Activated gamma-delta T cell treated with Interleukin-2 at 50 U/mL for 16 hours (primary cell): ENCODE results near the gene LYZL4.
A peak's percentile ranks its signal among the peaks of the same experiment; 100 is the strongest.

Source experiments
- DNase-seq: peaks from one replicate; pipeline ENCODE4 v3.0.0-alpha.2; 2020

Gene LYZL4

DNA sequence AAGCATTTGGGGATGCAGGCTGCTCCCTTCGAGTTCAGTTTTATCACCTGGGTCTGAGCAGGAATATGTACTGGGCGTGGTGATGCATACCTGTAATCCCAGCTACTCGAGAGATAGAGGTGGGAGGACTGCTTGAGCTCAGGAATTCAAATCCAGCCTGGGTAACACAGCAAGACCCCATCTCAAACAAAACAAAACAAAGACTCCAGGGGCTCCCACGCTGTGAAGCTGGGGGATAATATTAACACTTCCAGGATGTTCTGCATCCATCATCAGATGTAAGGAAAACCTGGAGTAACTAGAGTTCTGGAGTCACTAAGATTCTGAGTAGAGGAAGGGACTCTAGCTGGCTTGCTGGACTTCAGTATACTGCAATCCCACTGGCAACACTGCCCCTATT, 40.6 kb downstream of the LYZL4 start:
- no peak for DNase-seq

- no peak for DNase-seq
These were observed 41.1 kb downstream of the LYZL4 start for GRCh38 chr3:42369304-42369703.

DNA sequence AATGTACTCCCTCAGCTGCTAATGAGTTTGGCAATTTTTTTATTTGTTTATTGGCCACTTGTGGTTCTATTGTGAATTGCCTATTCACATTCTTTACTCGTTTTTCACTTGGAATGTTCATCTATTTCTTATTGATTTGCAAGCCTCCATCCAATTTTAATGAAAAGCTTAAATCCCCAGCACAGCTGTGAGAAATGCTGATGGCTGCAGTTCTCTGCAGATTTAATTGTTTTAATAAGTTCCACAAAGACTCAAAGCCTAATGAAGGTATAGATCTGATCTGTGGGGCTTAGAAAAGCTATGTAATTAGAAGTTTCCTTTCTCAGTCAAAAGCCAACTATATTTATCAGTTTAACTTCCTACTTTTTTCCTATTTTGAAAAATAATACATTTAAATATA, 41.5 kb downstream of the LYZL4 start:
- no peak for DNase-seq

- no peak for DNase-seq
These were observed 42.5 kb downstream of the LYZL4 start for GRCh38 chr3:42367903-42368302.

GRCh38 chr3:42366550-42366949, 43.9 kb downstream of the LYZL4 start:
- no peak for DNase-seq

DNA sequence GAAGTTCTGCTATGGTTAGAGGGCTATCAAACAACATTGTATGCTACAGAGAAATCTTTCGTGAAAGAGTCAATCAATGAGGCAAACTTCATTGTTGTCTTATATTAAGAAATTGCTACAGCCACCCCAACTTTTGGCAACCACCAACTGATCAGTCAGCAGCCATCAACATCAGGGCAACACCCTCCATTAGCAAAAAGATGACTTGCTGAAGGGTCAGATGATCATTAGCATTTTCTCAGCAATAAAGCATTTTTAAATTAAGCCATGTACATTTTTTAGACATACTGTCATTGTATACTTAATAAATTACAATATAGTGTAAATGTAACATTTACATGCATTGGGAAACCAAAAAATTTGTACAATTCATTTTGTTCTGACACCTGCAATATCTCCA, 53.1 kb downstream of the LYZL4 start:
- no peak for DNase-seq

DNA sequence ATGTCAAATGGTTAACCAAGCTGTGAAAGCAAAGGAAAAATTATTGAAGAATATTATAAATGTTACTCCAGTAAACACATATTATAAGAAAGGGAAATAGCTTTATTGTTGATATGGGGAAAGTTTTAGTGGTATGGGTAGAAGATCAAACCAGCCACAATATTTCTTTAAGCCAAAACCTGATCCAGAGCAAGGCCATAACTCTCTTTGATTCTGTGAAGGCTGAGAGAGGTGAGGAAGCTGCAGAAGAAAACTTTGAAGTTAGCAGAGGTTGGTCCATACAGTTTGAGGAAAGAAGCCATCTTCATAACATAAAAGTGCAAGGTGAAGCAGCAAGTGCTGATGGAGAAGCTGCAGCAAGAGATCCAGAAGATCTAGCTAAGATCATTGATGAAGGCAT, 54.8 kb downstream of the LYZL4 start:
- no peak for DNase-seq

- no peak for DNase-seq
These were observed 56.8 kb downstream of the LYZL4 start for GRCh38 chr3:42353631-42354030.

DNA sequence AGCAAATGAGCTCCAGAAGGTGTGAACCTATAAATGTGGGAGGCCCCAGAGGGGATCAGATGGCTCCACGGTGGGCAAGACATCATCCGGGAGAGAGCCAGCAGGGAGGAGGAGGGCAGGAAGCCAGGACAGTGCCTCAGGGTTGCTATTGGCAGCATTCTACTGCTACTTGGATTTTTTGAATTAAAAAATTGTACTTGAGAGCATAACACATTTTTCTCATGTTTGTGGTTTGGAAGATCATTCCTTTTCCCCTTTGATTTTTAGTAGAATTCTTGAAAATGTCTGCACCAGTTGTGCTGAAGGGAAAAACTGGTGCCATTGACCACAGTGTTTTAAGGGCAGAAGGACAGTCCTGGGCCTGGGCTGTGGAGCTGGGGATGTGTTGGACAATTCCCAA, 59.2 kb downstream of the LYZL4 start:
- DNase-seq: no peak

- no peak for DNase-seq
These were observed 60.4 kb downstream of the LYZL4 start for GRCh38 chr3:42349765-42350594.

DNA sequence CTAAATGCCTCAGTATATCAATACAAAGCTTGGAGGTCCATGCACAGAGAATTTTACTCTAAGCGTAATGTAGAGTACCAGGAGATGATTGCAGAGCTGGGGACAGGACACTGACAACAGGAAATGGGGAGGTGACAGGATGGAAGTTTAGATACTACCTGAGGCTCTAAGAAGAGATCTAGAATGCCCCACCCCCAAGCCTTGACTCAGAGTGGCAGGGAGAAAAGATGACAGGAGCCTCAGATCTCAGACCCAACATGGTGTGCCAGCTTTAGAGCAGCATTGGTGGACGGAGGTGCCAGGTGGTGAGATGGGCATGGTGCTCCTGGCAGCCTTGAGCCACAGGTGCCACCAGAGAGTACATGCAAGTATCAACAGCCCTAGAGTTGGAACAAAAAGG, 62.5 kb downstream of the LYZL4 start:
- DNase-seq: peak; percentile 22
